ENCODE data around the gene OSTF1.

The OSTF1 gene

DNA sequence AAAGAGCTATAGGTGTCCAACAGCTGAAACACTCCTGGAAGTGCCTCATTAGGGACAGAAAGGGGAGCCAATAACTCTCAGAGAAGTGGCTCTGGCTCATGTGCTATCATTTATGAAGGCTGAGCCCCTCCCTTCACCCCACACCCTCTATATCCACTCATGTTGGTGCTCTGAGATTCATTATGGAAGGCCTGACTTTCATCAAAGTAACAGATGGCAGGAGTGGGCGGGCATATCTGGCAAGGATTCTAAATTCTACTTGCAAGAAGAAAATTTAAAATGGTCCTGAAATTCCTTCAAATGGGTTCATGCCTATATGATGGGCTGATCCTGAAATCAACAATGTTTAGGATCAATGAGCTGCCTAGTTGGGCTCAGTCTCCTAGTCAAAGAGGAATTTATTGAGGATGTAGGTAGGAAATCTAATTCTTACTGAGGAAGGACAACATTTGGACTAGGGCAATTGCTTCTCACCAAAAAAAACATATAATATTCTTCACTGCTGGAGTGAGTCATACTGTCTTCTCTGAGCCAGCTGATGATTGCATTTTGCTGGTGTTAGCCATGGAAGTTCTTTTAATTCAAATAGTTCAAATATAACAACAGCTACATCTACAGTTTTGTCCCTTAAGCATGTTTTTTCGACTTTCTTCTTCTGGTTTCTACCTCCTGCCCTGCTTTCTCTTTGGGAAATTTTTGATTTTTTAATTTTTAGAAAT is 23.8 kb upstream of the OSTF1 start:
- no peak for DNase-seq (ENCODE audit: low read depth in 1 of 2, low spot score in 1 of 2)
- no peak for TF ChIP-seq JUND (IDR thresholded peaks at IDR 0.05; ENCODE audit: low read depth)
- in situ Hi-C loops (cut with HindIII; ENCODE audit: low pct_unique_long_range_greater_than_20kb, low sequenced_read_pairs): no loop called here

DNA sequence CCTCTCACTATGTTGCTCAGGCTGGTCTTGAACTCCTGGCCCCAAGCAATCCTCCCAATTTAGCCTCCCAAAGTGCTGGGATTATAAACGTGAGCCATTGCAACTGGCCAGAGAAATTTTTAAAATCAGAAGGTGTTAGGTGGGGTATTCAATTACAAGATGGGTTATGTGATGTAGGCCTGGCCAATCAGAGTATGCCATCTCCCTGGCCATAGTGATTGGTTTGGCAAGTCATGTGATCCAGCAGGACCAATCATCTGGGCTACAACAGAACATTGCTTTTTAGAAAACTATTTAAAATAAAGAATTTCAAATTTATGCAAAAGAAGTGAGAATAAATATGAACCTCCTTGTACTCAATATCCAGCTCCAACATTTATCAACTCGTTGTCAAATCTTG is 22.8 kb upstream of the OSTF1 start:
- in situ Hi-C loops (cut with HindIII; ENCODE audit: low pct_unique_long_range_greater_than_20kb, low sequenced_read_pairs): no loop called here
- DNase-seq (ENCODE audit: low read depth in 1 of 2, low spot score in 1 of 2): no peak
- TF ChIP-seq JUND (IDR thresholded peaks at IDR 0.05; ENCODE audit: low read depth): no peak

GRCh38 chr9:75067894-75068293 is 20.4 kb upstream of the OSTF1 start:
- no peak for TF ChIP-seq JUND (IDR thresholded peaks at IDR 0.05; ENCODE audit: low read depth)

GRCh38 chr9:75069171-75069570 is 19.1 kb upstream of the OSTF1 start:
- TF ChIP-seq JUND (IDR thresholded peaks at IDR 0.05; ENCODE audit: low read depth): no peak
- no peak for DNase-seq (ENCODE audit: low read depth in 1 of 2, low spot score in 1 of 2)
- in situ Hi-C loops (cut with HindIII; ENCODE audit: low pct_unique_long_range_greater_than_20kb, low sequenced_read_pairs): no loop called here

More at GRCh38 chr9:75067894-75068293, 20.4 kb upstream of the OSTF1 start:
- in situ Hi-C loops (cut with HindIII; ENCODE audit: low pct_unique_long_range_greater_than_20kb, low sequenced_read_pairs): no loop called here
- DNase-seq (ENCODE audit: low read depth in 1 of 2, low spot score in 1 of 2): no peak

GRCh38 chr9:75071530-75072122 is 16.7 kb upstream of the OSTF1 start:
- DNase-seq (ENCODE audit: low read depth in 1 of 2, low spot score in 1 of 2): no peak
- no peak for TF ChIP-seq JUND (IDR thresholded peaks at IDR 0.05; ENCODE audit: low read depth)
- in situ Hi-C loops (cut with HindIII; ENCODE audit: low pct_unique_long_range_greater_than_20kb, low sequenced_read_pairs): no loop called here

DNA sequence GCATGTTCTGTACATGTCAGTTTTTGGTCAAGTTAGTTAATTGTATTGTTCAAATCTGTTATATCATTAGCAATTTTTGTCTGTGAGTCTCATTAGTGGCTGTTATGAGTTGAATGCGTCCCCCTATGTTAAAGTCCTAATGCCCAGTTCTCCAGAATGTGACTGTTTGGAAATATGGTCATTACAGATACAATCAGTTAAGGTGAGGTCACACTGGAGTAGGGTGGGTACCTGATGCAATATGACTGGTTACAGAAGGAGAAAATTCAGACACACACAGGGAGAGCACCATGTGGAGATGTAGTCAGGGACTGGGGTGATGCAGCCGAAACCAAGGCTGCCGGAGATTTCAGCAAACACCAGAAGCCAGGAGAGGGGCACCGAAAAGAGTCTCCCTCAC is 15.4 kb upstream of the OSTF1 start:
- in situ Hi-C loops (cut with HindIII; ENCODE audit: low pct_unique_long_range_greater_than_20kb, low sequenced_read_pairs): no loop called here

DNA sequence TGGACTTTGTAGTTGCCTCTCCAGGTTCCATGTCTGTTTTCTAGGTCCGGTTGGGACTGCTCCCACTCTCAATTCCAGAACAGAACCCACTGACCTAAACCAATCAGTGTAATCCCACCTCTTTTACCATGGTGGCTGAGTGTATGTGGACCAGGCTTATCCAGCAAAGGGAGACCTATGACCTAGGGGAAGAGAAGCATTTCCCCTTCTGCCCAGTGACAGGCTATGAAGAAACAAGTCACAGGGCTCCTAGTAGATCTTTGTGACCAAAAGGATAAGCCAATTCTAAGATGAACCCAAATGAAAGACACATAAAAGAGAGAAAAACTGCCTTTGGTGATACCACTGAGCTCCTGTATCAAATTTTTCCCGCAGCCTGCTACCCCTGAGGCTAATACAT is 6.7 kb upstream of the OSTF1 start:
- no peak for TF ChIP-seq JUND (IDR thresholded peaks at IDR 0.05; ENCODE audit: low read depth)
- in situ Hi-C loops (cut with HindIII; ENCODE audit: low pct_unique_long_range_greater_than_20kb, low sequenced_read_pairs): no loop called here
- no peak for DNase-seq (ENCODE audit: low read depth in 1 of 2, low spot score in 1 of 2)

More for the DNA sequence above, 15.4 kb upstream of the OSTF1 start:
- no peak for TF ChIP-seq JUND (IDR thresholded peaks at IDR 0.05; ENCODE audit: low read depth)
- DNase-seq (ENCODE audit: low read depth in 1 of 2, low spot score in 1 of 2): no peak

GRCh38 chr9:75083188-75083970 is 4.9 kb upstream of the OSTF1 start:
- in situ Hi-C loops (cut with HindIII; ENCODE audit: low pct_unique_long_range_greater_than_20kb, low sequenced_read_pairs): no loop called here
- DNase-seq (ENCODE audit: low read depth in 1 of 2, low spot score in 1 of 2): peak in 1 of 2 experiments; percentile 65
- no peak for TF ChIP-seq JUND (IDR thresholded peaks at IDR 0.05; ENCODE audit: low read depth)

GRCh38 chr9:75084081-75084672 is 4.1 kb upstream of the OSTF1 start:
- no peak for DNase-seq (ENCODE audit: low read depth in 1 of 2, low spot score in 1 of 2)
- no peak for TF ChIP-seq JUND (IDR thresholded peaks at IDR 0.05; ENCODE audit: low read depth)
- in situ Hi-C loops (cut with HindIII; ENCODE audit: low pct_unique_long_range_greater_than_20kb, low sequenced_read_pairs): no loop called here

DNA sequence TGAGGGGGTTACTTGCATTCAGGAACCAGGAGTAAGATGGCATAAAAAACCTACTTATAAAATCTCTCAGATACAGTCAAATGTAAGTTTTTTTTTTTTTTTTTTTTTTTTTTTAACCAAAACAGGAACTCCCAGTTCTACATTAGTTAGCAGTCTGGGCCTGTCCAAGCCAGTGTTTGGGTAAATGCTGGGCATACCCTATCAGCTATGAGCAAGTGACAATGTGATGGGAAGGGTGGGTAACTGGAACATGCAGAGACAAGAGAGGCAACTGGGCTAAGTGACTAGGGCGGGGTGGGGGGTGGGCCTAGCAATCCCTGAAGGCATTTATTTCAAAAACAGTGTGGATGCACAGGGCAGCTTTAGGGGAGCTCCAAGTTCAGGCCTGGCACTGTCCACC is 2.7 kb upstream of the OSTF1 start:
- in situ Hi-C loops (cut with HindIII; ENCODE audit: low pct_unique_long_range_greater_than_20kb, low sequenced_read_pairs): no loop called here
- TF ChIP-seq JUND (IDR thresholded peaks at IDR 0.05; ENCODE audit: low read depth): no peak
- no peak for DNase-seq (ENCODE audit: low read depth in 1 of 2, low spot score in 1 of 2)

DNA sequence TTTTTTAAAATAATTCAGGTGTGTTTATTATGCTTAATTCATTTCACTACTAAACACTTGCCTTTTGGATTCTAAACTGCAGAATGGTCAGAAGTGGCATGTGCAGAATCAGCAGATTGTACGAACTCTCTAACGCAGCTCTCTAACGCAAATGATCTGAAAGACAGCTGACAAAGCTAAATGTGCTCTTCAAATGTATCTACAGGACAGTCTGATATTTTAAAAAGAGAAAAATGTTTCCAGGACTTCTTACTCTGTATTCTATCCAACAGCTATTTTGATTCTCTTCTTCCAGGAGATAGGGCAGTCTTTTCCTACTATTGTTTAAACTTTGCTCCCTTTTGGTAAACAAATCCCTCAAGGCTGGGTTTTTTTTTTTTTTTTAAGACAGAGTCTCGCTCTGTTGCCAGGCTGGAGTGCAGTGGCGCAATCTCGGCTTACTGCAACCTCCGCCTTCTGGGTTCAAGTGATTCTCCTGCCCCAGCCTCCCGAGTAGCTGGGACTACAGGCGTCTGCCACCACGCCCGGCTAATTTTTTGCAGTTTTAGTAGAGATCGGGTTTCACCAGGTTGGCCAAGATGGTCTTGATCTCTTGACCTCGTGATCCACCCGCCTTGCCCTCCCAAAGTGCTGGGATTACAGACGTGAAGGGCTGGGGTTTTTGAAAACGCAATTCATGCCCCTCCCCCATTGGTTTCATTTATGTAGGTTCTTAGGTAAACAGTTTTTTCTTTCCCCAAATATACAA is 1.6 kb upstream of the OSTF1 start:
- in situ Hi-C loops (cut with HindIII; ENCODE audit: low pct_unique_long_range_greater_than_20kb, low sequenced_read_pairs): no loop called here
- no peak for TF ChIP-seq JUND (IDR thresholded peaks at IDR 0.05; ENCODE audit: low read depth)
- no peak for DNase-seq (ENCODE audit: low read depth in 1 of 2, low spot score in 1 of 2)

GRCh38 chr9:75087289-75087823 is 958 bp upstream of the OSTF1 start:
- in situ Hi-C loops (cut with HindIII; ENCODE audit: low pct_unique_long_range_greater_than_20kb, low sequenced_read_pairs): no loop called here
- TF ChIP-seq JUND (IDR thresholded peaks at IDR 0.05; ENCODE audit: low read depth): no peak
- peak in 1 of 2 experiments; percentile 69 for DNase-seq (ENCODE audit: low read depth in 1 of 2, low spot score in 1 of 2)
